Activated CD4-positive, alpha-beta T cell treated with anti-CD3 and anti-CD28 coated beads for 36 hours (primary cell): ENCODE results near the gene DNAH7. TPM values are rescaled to one million over a fixed set of nuclear protein-coding genes. Genes with fewer than 3 reads are reported as not detected.

ENCODE experiments used
- ATAC-seq: fragments of 200-7000 bp; cut with Tn5 transposase; one replicate; pipeline ENCODE4 v1.10.0; 2021; ENCODE audit warnings: mild to moderate bottlenecking, moderate library complexity
- CTCF ChIA-PET: fragments of 350-600 bp; sonication (Branson Sonifier 250); formaldehyde crosslinking; loops from one replicate; lab custom pipeline; 2021; ENCODE audit warnings: antibody characterized with exemption; lab: Charles Lee
- POLR2A ChIA-PET: fragments of 350-600 bp; sonication (Branson Sonifier 250); formaldehyde crosslinking; loops from one replicate; lab custom pipeline; 2021; ENCODE audit warnings: antibody characterized with exemption, inconsistent platforms; lab: Charles Lee
- DNase-seq: peaks from one replicate; pipeline ENCODE4 v3.0.0-alpha.2; 2020
- H3K27ac Mint-ChIP-seq: one replicate; pipeline ENCODE4 v1.8.0; 2021; ENCODE audit warnings: mixed read lengths
- H3K27me3 Mint-ChIP-seq: one replicate; pipeline ENCODE4 v1.8.0; 2021; ENCODE audit warnings: mixed read lengths
- H3K36me3 Mint-ChIP-seq: one replicate; pipeline ENCODE4 v1.8.0; 2021; ENCODE audit warnings: low read depth, mixed read lengths
- H3K4me1 Mint-ChIP-seq: one replicate; pipeline ENCODE4 v1.8.0; 2021; ENCODE audit warnings: mixed read lengths
- H3K4me3 Mint-ChIP-seq: one replicate; pipeline ENCODE4 v1.8.0; 2021; ENCODE audit warnings: mild to moderate bottlenecking, moderate library complexity, mixed read lengths
- H3K9me3 Mint-ChIP-seq: one replicate; pipeline ENCODE4 v1.8.0; 2021; ENCODE audit warnings: low read depth, mixed read lengths
- intact Hi-C, 2 experiments: fragments of 100-400 bp; cut with DNase I in 1 of 2; cut with micrococcal nuclease in 1 of 2; formaldehyde crosslinking; loops; one replicate each; pipeline versions ENCODE4 v1.14.2 to v1.15.1; 2022 to 2024; cut with DNase I, micrococcal nuclease
- total RNA-seq, 2 experiments: library from RNA; stranded (reverse); gene quantifications; one replicate each; pipeline ENCODE4 v1.2.3, GENCODE V29; 2021

Gene DNAH7
- total RNA-seq, 2 experiments from 2014 or later, result not detected

DNA sequence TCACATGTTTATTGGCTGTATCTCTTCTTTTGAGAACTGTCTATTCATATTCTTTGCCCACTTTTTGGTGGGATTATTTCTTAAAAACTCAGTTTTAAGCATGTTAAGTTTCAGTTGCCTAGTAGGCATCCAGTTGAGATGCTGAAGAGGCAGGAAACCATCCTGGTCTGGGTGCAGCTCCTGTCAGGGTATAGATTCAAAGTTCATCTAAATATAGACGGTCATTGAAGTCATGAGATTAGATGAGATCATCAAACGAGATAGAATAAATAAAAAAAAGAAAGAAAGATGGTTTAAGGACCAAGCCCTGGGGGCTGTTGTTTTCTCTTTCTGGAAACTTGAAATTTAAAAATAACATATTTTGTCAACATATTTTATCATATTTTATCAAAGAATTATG is 9.2 kb upstream of the DNAH7 start:
- no peaks in the 10 kb centered on the region for H3K27me3 Mint-ChIP-seq
- ChIA-PET POLR2A (interaction anchor here (0.6 kb wide), 1 partner anchor 201 kb away, joined by 3 read pairs; no protein-coding TSS in a partner anchor), CTCF (interaction anchor here (0.5 to 6.3 kb wide), 56 partner anchors 10 to 1350 kb away, joined by 3 to 102 read pairs (median 4); partner anchors contain the start of genes DNAH7 and STK17B)
- H3K36me3 Mint-ChIP-seq, result no peaks in the 10 kb centered on the region
- H3K27ac Mint-ChIP-seq, result no peak overlapping the region
- H3K4me1 Mint-ChIP-seq, result peaks cover 14% of the 10 kb centered on the region
- ATAC-seq, result no peak
- H3K9me3 Mint-ChIP-seq, result peaks cover 9% of the 10 kb centered on the region
- H3K4me3 Mint-ChIP-seq, result no peak overlapping the region
- no peak for DNase-seq
- intact Hi-C loops, result loop anchor here (1.0 to 5.0 kb wide), 9 partner anchors 53 to 375 kb away; no protein-coding TSS in a partner anchor

- Mint-ChIP-seq H3K9me3 (peaks cover under 1% of the 10 kb centered on the region), H3K4me1 (peaks cover 14% of the 10 kb centered on the region), H3K27ac (no peak overlapping the region), H3K4me3 (no peak overlapping the region), H3K27me3 (no peaks in the 10 kb centered on the region), H3K36me3 (no peaks in the 10 kb centered on the region)
- ATAC-seq, result no peak
- intact Hi-C loops, result loop anchor here (5.0 kb wide), 3 partner anchors 55 to 215 kb away; no protein-coding TSS in a partner anchor
- ChIA-PET POLR2A (no interaction called here), CTCF (interaction anchor here (0.7 to 6.3 kb wide), 37 partner anchors 9 to 817 kb away, joined by 3 to 102 read pairs (median 5); partner anchors contain the start of genes DNAH7, HECW2 and STK17B)
- no peak for DNase-seq
Measured at GRCh38 chr2:196076778-196077568, 8.3 kb upstream of the DNAH7 start.

DNA sequence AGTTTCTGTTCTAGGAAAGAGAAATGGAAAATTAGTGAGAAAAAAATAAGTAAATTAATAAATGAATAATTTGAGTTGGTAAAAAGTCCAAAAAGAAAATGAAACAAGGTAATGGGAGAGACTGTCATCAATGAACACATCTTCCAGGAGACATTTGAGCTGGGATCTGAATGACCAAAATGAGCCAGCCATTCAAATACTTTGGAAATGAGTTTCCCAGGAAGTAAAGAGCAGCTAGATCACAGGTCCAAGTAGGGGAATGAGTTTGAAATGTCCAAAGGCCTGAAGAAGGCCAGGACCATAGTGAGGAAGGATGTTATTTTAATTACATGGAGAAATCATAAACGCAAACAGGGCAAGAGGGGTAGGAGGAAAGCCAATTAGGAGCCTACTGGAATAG is 6.6 kb upstream of the DNAH7 start:
- Mint-ChIP-seq H3K4me1 (peaks cover 11% of the 10 kb centered on the region), H3K36me3 (no peaks in the 10 kb centered on the region), H3K27me3 (no peaks in the 10 kb centered on the region), H3K27ac (no peak overlapping the region), H3K4me3 (no peak overlapping the region), H3K9me3 (no peaks in the 10 kb centered on the region)
- ChIA-PET CTCF (interaction anchor here (0.6 to 1.4 kb wide), 3 partner anchors 184 to 568 kb away, joined by 3 read pairs; no protein-coding TSS in a partner anchor), POLR2A (no interaction called here)
- DNase-seq, result no peak
- intact Hi-C loops, result loop anchor here (5.0 kb wide), 3 partner anchors 57 to 217 kb away; no protein-coding TSS in a partner anchor
- no peak for ATAC-seq

GRCh38 chr2:196074631-196075030 is 6.0 kb upstream of the DNAH7 start:
- Mint-ChIP-seq H3K4me1 (peaks cover 6% of the 10 kb centered on the region), H3K27ac (no peak overlapping the region), H3K36me3 (no peaks in the 10 kb centered on the region), H3K4me3 (no peak overlapping the region), H3K9me3 (no peaks in the 10 kb centered on the region), H3K27me3 (no peaks in the 10 kb centered on the region)
- CTCF ChIA-PET, result interaction anchor here (0.6 to 2.1 kb wide), 7 partner anchors 39 to 569 kb away, joined by 3 to 5 read pairs (median 3); no protein-coding TSS in a partner anchor
- POLR2A ChIA-PET, result no interaction called here
- DNase-seq, result no peak
- ATAC-seq, result no peak
- intact Hi-C loops, result loop anchor here (5.0 kb wide), 3 partner anchors 58 to 218 kb away; no protein-coding TSS in a partner anchor

- intact Hi-C loops, result no loop called here
- Mint-ChIP-seq H3K9me3 (no peaks in the 10 kb centered on the region), H3K27me3 (no peaks in the 10 kb centered on the region), H3K27ac (no peak overlapping the region), H3K36me3 (no peaks in the 10 kb centered on the region), H3K4me3 (no peak overlapping the region), H3K4me1 (peaks cover 6% of the 10 kb centered on the region)
- ATAC-seq (no peak), DNase-seq (no peak)
- POLR2A ChIA-PET, result no interaction called here
- CTCF ChIA-PET, result interaction anchor here (2.1 kb wide), 1 partner anchor 40 kb away, joined by 5 read pairs; no protein-coding TSS in a partner anchor
Measured at GRCh38 chr2:196073521-196073920, 4.9 kb upstream of the DNAH7 start.

DNA sequence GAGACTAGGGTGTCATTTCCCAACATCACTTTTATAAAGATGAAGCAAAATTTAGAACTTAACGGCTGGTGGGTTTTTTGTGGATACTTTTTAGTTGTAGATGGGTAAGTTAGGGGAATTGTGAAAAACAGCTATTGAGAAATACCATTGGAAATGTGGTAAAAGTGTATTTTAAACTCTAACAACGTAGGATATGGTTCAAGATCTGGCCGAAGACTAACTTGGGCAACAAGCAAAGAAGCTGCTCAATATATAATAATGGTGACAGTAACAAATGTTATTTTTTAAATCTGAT is 1.6 kb downstream of the DNAH7 start:
- no peak overlapping the region for H3K27ac Mint-ChIP-seq
- intact Hi-C loops, result loop anchor here (2.0 to 10.0 kb wide), 10 partner anchors 385 to 1900 kb away; no protein-coding TSS in a partner anchor
- POLR2A ChIA-PET, result no interaction called here

DNA sequence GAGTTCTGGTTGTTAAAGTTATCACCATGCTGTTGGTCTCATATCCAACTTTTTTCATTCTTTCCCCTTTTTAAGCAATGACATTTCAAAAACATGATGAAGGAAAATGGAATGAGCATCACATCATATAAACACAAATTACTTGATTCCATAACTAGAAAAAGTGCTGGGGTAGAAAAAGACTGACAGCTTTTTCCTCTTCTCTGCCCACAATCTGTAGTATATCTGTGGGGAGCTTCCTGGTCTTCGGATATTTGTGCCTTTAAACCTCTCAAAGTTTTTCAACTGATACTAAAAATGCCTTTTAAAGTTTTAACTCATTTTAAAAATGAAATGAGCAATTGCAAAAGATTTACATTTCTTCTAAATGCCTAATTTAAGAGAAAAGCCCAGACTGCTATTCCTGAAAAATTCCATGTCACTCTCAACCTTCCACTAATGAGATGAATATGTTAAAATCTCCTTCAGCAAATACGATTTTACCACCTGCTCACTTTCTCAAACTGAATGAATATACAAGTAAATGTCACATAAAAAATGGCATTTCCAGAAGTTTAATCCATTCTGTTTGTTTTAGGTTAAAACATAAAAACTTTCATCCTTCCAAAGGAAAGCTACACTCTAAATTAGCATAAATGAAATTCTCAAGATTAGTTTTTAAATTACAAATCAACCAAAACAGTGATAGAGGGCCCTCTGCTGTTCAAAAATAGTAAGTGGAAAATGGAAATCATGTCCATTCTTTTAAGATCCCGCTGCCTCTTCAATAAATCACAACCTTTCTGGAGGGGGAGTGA is 2.1 kb downstream of the DNAH7 start:
- intact Hi-C loops, result loop anchor here (2.0 to 10.0 kb wide), 10 partner anchors 384 to 1899 kb away; no protein-coding TSS in a partner anchor
- H3K9me3 Mint-ChIP-seq, result no peaks in the 10 kb centered on the region
- H3K4me1 Mint-ChIP-seq, result peaks cover 10% of the 10 kb centered on the region
- H3K4me3 Mint-ChIP-seq, result no peak overlapping the region
- no peaks in the 10 kb centered on the region for H3K36me3 Mint-ChIP-seq
- no peak overlapping the region for H3K27ac Mint-ChIP-seq
- DNase-seq (no peak), ATAC-seq (no peak)
- H3K27me3 Mint-ChIP-seq, result peaks cover 3% of the 10 kb centered on the region
- ChIA-PET POLR2A (no interaction called here), CTCF (interaction anchor here (0.6 to 3.7 kb wide), 25 partner anchors 8 to 1507 kb away, joined by 3 to 75 read pairs (median 4); no protein-coding TSS in a partner anchor)

More for the DNA sequence above, 1.6 kb downstream of the DNAH7 start:
- H3K9me3 Mint-ChIP-seq, result no peaks in the 10 kb centered on the region
- CTCF ChIA-PET, result interaction anchor here (0.6 to 3.7 kb wide), 32 partner anchors 9 to 1508 kb away, joined by 3 to 75 read pairs (median 4); no protein-coding TSS in a partner anchor
- ATAC-seq, result no peak
- peaks cover 10% of the 10 kb centered on the region for H3K4me1 Mint-ChIP-seq
- no peak overlapping the region for H3K4me3 Mint-ChIP-seq
- H3K27me3 Mint-ChIP-seq, result peaks cover 3% of the 10 kb centered on the region
- DNase-seq, result no peak
- no peaks in the 10 kb centered on the region for H3K36me3 Mint-ChIP-seq

DNA sequence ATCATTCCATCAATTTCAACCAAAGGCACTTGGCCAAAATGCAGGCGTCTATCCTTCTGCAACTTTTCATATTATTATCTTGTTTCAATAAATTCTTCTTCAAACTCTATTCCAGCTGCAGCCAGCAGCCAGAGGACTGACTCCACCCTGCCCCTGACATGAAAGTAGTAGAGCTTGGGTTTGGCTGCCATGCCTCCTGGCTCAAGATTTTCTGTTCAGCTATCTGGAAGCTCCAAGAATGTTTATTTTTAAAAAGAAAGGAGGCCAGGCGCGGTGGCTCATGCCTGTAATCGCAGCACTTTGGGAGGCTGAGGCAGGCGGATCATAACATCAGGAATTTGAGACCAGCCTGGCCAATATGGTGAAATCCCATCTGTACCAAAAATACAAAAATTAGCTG is 4.9 kb downstream of the DNAH7 start:
- ATAC-seq, result no peak
- no peak for DNase-seq
- H3K4me3 Mint-ChIP-seq, result no peak overlapping the region
- CTCF ChIA-PET, result interaction anchor here (0.6 to 1.1 kb wide), 3 partner anchors 9 to 378 kb away, joined by 3 to 4 read pairs (median 3); no protein-coding TSS in a partner anchor
- H3K9me3 Mint-ChIP-seq, result no peaks in the 10 kb centered on the region
- no peaks in the 10 kb centered on the region for H3K36me3 Mint-ChIP-seq
- intact Hi-C loops, result loop anchor here in 1 of 2 experiments (10.0 kb wide), 2 partner anchors 569 to 1509 kb away; no protein-coding TSS in a partner anchor
- no peak overlapping the region for H3K27ac Mint-ChIP-seq
- H3K27me3 Mint-ChIP-seq, result peaks cover 3% of the 10 kb centered on the region
- POLR2A ChIA-PET, result no interaction called here
- peaks cover 10% of the 10 kb centered on the region for H3K4me1 Mint-ChIP-seq

- CTCF ChIA-PET, result interaction anchor here (3.0 kb wide), 1 partner anchor 8 kb away, joined by 28 read pairs; the partner anchor contains the start of gene DNAH7
- DNase-seq, result no peak
- no peak for ATAC-seq
- Mint-ChIP-seq H3K27ac (no peak overlapping the region), H3K36me3 (no peaks in the 10 kb centered on the region), H3K4me3 (no peak overlapping the region), H3K4me1 (no peaks in the 10 kb centered on the region), H3K27me3 (peaks cover 3% of the 10 kb centered on the region), H3K9me3 (no peaks in the 10 kb centered on the region)
- intact Hi-C loops, result no loop called here
- POLR2A ChIA-PET, result no interaction called here
Measured at GRCh38 chr2:196059491-196059960, 9.1 kb downstream of the DNAH7 start.

DNA sequence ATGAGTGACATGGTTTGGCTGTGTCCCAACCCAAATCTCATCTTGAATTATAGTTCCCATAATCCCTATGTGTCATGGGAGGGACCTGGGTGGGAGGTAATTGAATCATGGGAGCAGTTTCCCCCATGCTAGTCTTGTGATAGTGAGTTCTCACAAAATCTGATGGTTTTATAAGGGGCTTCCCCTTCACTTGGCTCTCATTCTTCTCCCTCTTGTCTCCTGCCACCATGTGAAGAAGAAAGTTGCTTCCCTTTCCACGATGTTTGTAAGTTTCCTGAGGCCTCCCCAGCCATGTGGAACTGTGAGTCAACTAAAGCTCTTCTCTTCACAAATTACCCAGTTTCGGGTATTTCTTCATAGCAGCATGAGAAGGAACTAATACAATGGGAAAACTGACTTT is 14.0 kb downstream of the DNAH7 start:
- ChIA-PET POLR2A (no interaction called here), CTCF (interaction anchor here (1.0 to 1.8 kb wide), 3 partner anchors 9 to 14 kb away, joined by 3 to 9 read pairs (median 6); partner anchors contain the start of gene DNAH7)
- ATAC-seq, result no peak
- Mint-ChIP-seq H3K4me1 (no peaks in the 10 kb centered on the region), H3K4me3 (no peak overlapping the region), H3K27me3 (no peaks in the 10 kb centered on the region), H3K9me3 (no peaks in the 10 kb centered on the region), H3K27ac (no peak overlapping the region), H3K36me3 (no peaks in the 10 kb centered on the region)
- DNase-seq, result no peak
- intact Hi-C loops, result no loop called here
